ENCODE results near the gene CFAP54.

DNA sequence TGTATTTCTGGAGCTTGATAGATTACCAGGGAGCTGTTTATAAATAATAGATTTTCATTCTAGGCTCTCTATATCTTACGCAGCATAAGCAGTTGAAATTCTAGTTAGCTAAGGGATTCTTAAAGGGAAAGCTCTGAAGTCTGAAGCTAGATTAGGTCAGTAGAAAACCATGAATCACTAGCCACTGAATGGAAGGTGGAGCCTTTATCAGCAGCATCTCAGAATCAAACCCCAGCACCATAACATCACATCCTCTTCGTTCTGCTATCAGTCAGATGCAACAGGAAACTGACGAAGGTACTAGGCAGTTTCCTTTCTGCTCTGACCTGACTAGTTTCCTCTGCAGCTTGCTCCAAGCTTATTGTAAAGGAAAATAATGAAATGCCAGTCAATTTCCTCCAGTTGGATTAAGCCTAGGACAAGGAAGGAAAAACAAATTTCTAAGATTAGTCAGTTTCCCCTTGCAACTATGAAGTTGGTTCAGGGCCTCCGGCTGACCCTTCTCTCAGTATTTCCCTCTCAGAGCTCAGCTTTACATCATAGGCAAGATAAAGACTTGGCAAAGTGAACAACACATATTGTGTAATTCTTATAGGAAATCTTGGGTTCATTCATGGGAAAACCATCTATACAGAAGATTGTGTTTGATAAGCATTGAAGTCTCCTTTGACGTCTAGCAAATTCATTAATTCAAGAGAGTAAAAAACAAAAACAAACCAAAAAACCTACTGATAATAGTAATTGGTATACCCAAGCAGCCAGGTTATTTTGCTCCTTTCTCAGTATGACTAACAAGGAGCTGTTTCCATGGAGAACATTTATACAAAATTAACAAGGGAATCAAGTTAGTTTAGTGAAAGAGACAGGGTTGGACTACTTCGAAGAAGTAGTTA is 43.4 kb upstream of the CFAP54 start:
- TF ChIP-seq EZH2 (IDR thresholded peaks at IDR 0.05; ENCODE audit: borderline replicate concordance, low read depth, low read length, severe bottlenecking) (no peak), FOS (IDR thresholded peaks at IDR 0.05; ENCODE audit: borderline replicate concordance, insufficient read depth, low read length) (peak; percentile 99), POLR2AphosphoS5 (IDR thresholded peaks at IDR 0.05; ENCODE audit: insufficient read depth, low read depth, low read length) (peak; percentile 98), POLR2A (IDR thresholded peaks at IDR 0.05; ENCODE audit: low read depth, low read length) (peak; percentile 88), GATA2 (IDR thresholded peaks at IDR 0.05; ENCODE audit: insufficient read depth, insufficient read length, low read depth, low read length) (peak; percentile 100)
- TF ChIP-seq, protein P1, sequence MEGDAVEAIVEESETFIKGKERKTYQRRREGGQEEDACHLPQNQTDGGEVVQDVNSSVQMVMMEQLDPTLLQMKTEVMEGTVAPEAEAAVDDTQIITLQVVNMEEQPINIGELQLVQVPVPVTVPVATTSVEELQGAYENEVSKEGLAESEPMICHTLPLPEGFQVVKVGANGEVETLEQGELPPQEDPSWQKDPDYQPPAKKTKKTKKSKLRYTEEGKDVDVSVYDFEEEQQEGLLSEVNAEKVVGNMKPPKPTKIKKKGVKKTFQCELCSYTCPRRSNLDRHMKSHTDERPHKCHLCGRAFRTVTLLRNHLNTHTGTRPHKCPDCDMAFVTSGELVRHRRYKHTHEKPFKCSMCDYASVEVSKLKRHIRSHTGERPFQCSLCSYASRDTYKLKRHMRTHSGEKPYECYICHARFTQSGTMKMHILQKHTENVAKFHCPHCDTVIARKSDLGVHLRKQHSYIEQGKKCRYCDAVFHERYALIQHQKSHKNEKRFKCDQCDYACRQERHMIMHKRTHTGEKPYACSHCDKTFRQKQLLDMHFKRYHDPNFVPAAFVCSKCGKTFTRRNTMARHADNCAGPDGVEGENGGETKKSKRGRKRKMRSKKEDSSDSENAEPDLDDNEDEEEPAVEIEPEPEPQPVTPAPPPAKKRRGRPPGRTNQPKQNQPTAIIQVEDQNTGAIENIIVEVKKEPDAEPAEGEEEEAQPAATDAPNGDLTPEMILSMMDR (IDR thresholded peaks at IDR 0.05; ENCODE audit: extremely low read depth in 1 of 2, insufficient read depth in 1 of 2, low read depth in 1 of 2, low read length in 2 of 2), result no peak
- TF ChIP-seq, protein P2, sequence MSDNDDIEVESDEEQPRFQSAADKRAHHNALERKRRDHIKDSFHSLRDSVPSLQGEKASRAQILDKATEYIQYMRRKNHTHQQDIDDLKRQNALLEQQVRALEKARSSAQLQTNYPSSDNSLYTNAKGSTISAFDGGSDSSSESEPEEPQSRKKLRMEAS (IDR thresholded peaks at IDR 0.05; ENCODE audit: insufficient read depth, insufficient read length), result no peak

Measured in endothelial cell of umbilical vein (primary cell).